GM18526 (cell line): ENCODE measurements around the gene CHRNB2.

Experiments
- POLR2A ChIP-seq: IDR thresholded peaks from 3 replicates; pipeline ENCODE4 v1.6.1; 2011; ENCODE audit not compliant: insufficient read length; ENCODE audit errors: extremely low read depth

Gene CHRNB2

DNA sequence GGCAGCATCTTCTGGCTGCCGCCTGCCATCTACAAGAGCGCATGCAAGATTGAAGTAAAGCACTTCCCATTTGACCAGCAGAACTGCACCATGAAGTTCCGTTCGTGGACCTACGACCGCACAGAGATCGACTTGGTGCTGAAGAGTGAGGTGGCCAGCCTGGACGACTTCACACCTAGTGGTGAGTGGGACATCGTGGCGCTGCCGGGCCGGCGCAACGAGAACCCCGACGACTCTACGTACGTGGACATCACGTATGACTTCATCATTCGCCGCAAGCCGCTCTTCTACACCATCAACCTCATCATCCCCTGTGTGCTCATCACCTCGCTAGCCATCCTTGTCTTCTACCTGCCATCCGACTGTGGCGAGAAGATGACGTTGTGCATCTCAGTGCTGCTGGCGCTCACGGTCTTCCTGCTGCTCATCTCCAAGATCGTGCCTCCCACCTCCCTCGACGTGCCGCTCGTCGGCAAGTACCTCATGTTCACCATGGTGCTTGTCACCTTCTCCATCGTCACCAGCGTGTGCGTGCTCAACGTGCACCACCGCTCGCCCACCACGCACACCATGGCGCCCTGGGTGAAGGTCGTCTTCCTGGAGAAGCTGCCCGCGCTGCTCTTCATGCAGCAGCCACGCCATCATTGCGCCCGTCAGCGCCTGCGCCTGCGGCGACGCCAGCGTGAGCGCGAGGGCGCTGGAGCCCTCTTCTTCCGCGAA, 3.8 kb downstream of the CHRNB2 start:
- no peak for TF ChIP-seq POLR2A

DNA sequence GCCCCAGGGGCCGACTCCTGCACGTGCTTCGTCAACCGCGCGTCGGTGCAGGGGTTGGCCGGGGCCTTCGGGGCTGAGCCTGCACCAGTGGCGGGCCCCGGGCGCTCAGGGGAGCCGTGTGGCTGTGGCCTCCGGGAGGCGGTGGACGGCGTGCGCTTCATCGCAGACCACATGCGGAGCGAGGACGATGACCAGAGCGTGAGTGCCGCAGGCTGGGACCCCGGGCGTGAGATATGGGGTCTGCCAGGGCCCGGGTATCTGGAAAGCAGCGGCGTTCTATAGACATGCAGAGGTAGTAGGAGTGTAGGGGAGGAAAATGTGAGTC, 4.3 kb downstream of the CHRNB2 start:
- TF ChIP-seq POLR2A = no peak

DNA sequence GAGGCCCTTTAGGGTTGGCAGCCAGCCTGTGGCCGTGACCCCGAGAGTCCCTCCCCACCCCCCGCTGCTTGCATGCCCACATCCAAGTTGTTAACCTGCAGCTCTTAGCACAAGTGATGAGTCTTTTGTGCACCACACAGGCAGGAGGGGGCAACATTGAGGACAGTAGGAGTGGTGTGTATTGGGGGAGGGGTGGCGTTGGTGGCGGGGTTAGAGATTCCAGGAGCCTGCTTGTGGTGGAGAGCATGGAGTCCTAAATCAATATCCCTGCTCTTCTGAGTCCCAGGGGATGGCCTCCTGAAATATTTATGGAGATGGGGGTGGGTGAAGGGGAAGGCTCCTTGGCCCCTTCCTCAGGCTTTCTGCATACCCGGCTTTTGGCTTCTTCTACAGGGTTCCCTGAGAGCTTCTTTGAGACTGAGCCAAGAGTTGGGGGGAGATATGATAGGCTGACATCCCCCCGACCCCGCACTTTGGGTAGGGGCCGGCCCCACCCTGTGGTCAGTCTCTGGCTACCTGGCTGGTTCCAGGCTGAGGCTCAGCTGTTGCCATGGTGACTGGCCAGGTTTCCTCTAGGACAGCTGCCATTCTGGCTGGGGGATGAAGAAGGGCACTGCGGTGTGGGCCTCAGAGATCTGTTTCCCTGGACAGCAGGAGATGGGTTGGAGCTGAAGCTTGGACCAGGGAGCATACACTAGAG, 5.0 kb downstream of the CHRNB2 start:
- no peak for TF ChIP-seq POLR2A

DNA sequence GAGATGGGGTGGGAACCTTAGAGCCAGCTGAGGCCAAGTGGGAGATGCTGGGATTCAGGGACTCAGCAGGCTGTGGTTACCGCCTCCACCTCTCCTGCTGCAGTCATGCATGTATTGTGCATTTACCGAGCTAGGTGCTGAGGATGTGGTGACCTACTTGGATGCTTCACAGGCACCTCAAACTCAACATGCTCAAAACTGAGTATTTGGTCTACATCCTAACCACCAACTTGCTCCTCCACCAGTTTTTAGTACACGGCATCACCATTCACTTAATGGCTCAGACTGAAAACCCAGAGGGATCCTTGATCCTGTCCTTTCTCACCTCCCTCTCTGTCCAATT, 5.6 kb downstream of the CHRNB2 start:
- TF ChIP-seq POLR2A = no peak

DNA sequence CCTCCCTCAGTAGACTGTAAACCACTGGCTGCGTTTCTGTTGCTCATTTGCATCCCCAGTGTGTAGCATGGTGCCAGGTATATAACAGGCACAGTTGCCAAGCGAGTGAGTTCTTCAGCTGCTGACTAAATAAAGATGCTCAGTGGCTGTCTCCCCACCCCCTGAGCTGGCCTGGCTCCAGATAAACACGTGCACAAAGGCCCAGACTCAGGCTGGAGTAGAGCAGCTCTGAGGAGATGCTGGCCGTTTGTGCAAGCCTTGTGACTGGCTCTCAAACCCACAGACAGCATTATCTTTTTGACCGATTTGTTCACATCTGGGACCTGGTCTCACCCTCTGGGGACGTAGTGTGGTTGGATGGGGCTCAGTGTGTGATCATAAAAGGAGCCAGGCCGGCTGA, 7.1 kb downstream of the CHRNB2 start:
- no peak for TF ChIP-seq POLR2A

DNA sequence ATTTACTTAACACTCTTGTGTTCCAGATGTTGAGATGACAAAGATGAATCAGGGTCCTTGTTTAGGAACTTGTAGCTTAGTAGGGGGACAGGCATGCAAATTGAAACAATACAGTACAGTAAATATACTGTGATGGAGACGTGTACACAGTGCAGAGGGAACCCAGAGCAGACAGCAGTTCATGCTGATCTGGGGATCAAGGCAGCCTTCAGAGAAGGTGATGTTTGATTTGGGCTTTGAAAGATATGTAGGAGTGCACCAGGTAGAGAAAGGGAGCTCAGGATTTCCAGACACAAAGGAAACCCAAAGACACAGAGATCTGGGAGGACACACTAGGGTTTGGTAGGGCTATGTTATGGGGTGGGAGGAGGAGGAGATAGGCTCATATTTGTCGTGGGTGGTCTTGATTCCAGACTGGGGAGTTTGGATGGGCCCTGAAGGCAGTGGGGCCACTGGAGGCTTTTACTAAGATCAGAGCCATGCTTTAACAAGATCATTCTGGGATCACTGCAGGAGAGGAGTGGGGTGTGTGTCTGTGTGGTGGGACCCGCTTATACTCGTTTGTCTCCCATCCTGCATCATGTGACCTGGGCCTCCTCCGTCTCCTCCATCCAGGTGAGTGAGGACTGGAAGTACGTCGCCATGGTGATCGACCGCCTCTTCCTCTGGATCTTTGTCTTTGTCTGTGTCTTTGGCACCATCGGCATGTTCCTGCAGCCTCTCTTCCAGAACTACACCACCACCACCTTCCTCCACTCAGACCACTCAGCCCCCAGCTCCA, 7.8 kb downstream of the CHRNB2 start:
- TF ChIP-seq POLR2A = no peak

DNA sequence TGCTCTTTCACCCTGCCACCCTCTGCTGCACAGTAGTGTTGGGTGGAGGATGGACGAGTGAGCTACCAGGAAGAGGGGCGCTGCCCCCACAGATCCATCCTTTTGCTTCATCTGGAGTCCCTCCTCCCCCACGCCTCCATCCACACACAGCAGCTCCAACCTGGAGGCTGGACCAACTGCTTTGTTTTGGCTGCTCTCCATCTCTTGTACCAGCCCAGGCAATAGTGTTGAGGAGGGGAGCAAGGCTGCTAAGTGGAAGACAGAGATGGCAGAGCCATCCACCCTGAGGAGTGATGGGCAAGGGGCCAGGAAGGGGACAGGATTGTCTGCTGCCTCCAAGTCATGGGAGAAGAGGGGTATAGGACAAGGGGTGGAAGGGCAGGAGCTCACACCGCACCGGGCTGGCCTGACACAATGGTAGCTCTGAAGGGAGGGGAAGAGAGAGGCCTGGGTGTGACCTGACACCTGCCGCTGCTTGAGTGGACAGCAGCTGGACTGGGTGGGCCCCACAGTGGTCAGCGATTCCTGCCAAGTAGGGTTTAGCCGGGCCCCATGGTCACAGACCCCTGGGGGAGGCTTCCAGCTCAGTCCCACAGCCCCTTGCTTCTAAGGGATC, 8.5 kb downstream of the CHRNB2 start:
- TF ChIP-seq POLR2A = no peak

DNA sequence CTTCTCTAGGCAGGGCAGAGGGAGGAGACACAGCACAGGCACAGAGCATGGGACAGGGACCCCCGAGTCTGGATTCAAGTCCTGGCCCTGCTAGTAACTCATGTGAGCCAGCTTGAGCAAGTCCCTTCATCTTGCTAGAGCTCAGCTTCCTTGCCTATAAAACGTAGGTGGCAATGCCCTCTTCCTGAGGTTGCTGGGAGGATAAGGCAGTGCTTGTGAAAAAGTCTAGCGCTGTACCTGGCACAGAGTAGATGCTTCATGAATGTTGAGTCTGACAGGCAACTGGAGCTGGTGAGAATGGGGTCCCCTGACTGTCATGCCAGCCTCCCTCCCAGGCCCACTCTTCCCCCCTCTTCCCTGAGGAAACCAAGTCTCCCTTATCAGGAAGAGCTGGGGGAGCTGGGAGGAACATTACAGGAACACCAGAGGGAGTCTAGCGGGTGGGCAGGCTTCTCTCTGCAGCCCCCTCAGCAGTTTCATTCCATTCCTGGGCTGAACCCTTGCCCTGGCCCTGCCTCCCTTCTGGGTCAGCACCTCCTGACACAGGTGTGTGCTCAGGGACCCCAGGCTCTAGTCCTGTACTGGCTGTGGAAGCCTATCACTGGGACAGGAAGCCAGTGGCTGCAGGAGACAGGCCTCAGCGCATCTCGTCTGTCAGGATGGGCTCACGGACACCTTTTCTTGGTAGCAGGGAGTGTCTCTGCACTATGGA, 9.9 kb downstream of the CHRNB2 start:
- no peak for TF ChIP-seq POLR2A

DNA sequence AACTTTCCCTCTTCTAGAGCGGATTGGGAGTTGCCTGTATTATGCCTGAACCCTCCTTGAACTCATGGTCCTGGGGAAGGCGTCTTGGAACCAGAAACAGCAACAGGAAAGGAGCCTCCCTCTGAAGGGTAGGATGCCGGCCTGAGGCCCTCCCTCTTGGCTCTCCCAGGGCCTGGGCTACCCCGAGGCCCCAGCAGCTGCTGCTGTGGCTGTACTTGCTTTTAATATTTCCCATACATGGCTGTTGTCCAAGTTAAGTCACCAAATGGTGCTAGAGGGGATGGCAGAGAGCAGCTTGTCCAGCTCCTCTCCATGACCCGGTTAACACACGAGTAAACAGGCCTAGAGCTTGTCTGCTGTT, 10.5 kb downstream of the CHRNB2 start:
- TF ChIP-seq POLR2A = no peak

DNA sequence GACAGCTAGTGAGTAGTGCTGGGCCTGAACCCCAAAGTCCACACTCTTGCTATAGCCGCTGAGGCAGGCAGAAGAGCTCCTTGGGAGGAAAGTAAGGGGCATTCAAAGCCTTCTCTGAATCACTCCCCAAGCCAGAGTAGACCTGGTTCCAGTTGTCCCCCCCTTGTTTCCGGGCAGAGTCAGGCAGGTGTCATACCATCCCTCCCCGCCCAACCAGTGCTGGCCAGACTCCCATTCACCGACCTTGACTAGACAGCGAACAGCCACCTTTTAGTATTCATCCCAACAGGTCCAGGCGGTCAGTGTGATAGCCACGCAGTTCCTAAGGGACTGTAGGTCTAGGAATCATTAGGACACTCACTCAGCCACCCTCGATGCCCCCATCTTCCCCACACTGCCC, 11.8 kb downstream of the CHRNB2 start:
- no peak for TF ChIP-seq POLR2A

DNA sequence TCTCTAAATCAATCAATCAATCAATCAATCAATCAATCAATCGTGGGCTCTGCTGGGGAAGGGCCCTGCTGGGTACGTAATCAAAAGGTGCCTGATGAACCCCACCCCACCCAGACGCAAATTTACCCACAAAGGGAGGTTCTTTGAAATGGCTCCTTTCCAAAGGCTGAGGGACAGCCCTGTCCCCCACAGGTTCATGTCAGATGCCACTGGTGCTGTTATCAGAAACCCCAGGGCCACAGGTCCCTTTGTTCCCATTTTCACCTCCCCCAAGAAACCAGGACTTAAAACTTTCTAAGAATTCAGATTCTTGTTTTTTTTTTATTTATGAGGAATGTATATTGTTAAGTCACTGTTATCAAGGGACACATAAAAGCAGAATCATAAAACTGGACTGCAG, 14.2 kb downstream of the CHRNB2 start:
- TF ChIP-seq POLR2A = no peak

DNA sequence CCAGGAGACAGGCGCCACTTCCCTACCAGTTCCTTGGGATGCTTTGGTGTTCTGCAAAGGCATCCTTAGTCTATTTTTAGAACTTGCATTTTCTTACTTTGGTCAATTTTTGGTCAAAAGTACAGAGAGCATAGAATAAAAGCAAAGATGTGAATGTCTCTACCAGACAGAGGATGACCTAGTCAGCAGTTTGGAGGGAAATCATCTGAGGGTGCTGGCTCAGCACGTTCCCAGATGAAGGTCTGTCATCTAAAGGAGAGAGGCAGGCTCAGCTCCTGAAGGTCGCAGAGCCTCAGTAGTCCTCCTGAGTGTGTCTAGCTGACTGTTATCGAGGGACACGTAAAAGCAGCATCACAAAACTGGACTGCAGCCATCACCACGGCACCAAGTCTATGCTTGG, 15.3 kb downstream of the CHRNB2 start:
- no peak for TF ChIP-seq POLR2A

DNA sequence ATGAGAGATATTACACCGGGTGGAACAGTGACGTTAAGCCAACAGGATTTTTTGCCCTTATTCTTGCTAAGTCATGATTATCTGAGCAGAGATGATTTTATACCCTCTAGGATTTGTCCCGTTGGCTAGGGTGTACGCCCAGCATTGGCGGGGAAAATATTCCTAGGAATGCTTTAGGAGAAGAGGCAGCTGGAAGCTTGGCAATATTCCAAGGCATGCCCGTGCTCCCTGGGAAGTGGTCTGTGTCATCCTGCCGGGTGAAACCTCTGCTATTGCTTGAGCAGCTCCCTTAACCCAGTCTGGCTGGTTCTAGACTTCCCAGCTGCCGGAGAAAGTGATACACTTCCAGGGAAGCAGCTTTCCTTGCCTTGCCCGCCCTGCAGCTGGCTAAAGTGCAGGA, 16.2 kb downstream of the CHRNB2 start:
- no peak for TF ChIP-seq POLR2A

DNA sequence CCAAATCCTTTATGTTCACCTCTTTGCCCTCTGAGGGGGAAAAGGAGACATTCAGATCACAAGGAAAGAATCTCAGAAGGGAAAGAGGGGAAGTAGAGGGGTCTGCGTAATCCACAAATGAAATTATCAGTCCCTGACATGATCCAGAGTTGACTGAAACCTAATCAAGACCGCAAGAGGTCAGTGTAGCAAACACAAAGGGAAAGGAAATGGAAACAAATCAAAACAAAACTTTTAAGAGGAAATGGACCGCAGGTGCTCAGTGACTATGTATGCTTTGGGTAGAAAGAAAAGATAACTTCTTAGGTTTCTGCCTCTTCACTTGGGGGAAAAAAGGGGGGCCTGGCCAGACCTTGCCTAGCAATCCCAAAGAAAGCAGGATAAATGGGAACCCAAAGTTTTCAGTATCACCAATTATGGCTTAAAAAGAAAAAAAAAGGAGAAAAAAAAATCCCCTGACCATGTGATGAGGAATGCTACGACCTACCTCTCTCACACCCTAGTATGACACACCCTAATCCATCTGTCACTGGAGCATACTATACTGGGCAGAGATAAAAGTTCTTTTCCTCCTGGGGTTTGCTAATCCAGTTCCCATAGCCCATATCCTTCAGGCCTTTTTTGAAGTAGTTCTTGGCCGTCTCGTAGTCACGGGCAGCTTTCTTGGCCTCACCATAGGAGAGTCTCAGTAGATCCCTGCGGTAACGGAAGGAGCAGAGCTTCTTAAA, 16.9 kb downstream of the CHRNB2 start:
- TF ChIP-seq POLR2A = no peak

DNA sequence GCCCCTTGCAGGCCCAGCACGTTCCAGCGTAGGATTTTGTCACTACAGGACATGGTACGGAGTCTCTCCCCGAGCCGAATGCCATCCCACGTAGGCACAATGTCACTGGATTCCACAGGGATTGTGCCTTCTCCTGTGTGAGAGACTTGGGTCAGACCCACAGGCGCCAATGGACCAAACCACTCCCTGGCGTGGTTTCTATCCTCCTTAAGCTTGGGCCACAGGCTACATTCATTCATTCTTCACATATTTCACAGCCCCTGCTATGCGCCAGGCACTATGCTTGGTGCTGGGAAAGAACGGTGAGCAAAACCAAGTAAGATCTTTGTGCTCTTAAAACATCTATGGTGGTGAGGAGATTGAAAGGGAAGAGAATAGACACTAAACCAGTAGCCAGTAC, 18.7 kb downstream of the CHRNB2 start:
- no peak for TF ChIP-seq POLR2A

DNA sequence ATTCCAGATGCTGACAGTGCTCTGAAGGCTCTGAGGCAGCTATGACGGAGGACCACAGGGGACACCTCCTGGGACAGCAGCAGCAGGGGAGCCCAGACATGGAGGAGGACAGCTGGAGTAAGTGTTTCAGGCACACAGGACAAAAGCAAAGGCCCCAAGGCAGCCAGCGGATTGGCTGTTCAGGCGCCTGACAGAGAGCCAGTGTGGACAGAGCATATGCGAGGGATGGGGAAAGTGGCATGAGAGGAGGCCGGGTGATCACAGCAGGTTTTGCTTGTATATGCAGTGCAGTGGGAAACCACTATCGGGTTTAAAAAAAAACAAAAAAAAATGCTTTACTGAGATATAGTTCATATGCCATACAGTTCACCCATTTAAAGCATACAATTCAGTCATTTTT, 19.1 kb downstream of the CHRNB2 start:
- TF ChIP-seq POLR2A = no peak
